A549 treated with AZD9567 at 1 μM for 4 hours (cell line): ENCODE data around the gene MT1G. TPM values are rescaled to one million over a fixed set of nuclear protein-coding genes. Genes with fewer than 3 reads are reported as not detected.

Experiments
- total RNA-seq: library from RNA; stranded (reverse); fragments of 200-300 nt; extraction: Qiagen RNA extraction; gene quantifications from 5 replicates; pipeline ENCODE4 v1.2.3, GENCODE V29; 2022; ENCODE audit not compliant: insufficient read depth

Gene MT1G
- 0.29 TPM in 1 of 5 replicates, not detected in the others for total RNA-seq

DNA sequence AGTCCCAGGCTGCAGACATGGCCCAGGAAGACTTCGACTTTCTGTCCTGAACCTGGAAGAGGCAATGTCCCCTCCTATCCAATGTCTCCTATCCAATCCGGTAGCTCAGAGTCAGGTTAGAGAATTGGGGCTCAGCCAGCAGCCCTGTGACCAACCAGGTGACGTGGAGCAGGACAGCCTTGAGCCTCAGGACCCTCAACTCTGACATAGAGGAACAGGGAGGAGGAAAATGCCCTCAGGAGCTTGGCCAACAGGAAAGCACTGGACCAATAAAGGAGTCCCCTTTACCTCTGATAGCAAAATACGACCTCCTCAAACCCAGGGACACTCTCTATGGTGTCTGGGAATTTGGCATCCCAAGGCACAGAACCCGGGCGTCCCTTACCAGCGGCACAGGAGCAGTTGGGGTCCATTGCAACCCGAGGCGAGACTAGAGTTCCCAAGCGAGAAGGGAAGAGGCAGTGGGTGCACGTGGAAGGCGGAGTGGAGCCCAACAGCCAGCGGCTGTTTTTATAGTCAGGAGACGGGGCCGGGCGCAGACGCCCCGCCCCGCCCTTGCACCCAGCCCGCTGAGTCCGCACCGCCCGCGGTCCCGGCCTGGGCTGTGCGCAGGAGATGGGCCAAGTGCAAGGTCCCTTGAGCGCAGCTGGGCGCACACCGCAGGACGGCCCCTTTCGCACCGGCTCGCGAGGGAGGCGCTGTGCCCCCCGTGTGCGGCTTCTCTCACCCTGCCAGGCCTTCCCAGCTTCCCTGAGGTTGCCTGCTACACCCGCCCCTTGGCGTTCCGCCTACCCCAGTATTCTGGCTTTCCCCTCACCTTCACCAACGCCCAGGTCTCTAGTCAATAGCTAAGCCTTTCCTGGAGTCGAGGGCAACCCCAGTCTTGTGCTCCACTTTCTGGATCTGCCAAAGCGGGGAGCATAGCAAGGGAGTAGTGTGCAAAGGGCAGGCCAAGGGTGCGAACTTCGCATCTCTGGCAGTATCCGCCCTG, at the start of gene MT1G:
Gene MT1G (minus strand): TSS at position 485 of the 991 bp plus-strand sequence. CDS start 72 bp downstream, at position 413.

DNA sequence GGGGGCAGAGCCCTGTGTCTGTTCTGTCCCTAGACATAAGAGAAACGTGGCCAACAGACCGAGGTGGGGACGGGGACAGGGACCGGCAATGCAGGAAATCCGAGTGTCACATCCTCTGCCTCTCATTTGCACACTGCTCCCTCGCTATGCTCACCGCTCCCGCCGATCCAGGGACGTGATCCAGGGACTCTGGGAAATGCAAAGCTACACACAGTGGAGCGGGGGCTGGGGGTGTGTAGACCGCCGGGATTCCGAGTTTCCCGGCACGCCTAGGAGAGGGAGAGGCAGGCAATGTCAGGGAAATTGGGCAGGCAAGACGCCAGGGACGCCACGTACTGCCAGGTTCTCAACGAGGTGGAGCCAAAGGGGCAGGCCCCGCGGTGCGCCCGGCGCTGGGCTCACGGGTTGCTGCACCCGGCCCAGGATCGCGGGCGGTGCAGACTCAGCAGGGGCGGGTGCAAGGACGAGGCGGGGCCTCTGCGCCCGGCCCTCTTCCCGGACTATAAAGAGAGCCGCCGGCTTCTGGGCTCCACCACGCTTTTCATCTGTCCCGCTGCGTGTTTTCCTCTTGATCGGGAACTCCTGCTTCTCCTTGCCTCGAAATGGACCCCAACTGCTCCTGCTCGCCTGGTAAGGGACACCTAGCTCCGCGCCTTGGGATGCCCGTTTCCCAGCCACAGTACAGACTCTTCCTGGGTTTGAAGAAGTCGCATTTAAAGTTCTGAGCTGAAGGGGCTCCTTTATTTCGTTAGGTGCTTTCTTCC, 14.3 kb upstream of the MT1G start, which contains the start of gene MT1X:
Gene MT1X (plus strand): TSS at position 532 of the 764 bp plus-strand sequence. CDS start 71 bp downstream, at position 603.

DNA sequence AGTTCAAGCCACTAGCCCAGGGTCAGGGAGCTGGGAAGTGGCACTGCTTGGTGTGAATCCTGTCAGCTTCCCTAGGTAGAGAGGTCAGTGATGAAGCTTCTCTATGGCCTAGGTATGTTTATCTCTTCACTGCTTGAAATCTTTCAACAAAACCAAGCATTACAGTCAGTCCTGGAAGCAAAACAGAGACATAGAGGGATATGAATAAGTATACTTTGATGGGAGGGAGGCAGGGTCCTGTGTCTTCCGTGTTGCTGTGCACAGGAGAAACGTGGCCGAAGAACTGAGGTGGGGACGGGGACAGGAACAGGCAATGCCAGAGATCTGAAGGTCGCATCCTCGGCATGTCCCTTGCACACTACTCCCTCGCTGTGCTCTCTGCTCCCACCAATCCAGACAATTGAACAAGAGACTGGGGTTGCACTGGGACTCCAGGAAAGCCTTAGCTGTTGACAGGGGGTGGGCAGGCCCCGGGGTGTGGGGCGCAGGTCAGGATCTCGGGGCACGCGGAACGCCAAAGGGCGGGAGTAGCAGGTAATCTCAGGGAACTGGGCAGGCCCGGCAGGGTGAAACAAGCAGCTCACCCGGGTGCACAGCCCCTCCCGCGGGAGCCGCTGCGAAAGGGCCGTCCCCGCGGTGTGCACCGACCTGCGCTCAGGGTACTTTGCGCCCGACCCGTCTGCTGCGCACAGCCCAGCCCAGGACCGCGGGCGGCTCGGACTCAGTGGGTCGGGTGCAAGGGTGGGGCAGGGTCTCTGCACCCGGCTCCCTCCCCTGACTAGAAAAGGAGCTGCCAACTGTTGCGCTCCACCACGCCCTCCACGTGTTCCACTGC, 1.4 kb upstream of the MT1G start, which contains the start of gene MT1H:
Gene MT1H (plus strand): TSS at position 810 of the 835 bp plus-strand sequence. CDS start 71 bp downstream, outside the sequence.

DNA sequence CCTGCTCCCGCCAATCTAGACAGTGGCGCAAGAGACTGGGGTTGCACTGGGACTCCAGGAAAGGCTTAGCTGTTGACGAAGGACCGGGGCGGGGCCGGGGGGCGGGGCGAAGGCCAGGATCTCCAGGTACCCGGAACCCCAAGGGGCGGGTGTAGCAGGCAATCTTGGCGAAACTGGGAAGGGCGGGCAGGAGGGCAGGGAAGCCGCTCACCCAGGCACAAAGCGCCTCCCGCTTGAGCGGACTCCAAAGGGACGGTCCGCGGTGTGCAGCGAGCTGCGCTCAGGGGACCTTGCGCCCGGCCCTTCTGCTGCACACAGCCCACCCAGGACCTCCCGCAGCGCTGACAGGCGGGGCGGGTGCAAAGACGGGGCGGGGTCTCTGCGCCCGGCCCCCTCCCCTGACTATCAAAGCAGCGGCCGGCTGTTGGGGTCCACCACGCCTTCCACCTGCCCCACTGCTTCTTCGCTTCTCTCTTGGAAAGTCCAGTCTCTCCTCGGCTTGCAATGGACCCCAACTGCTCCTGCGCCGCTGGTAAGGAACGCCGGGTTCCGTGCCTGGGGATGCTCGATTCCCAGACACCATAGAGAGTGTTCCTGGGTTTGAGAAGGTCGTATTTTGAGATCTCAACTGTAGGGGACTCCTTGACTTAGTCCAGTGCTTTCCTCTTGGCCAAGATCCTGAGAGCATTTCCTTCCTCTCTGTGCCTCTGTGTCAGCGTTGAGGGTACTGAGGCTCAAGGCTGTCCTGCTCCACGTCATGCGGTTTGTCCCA, 10.1 kb downstream of the MT1G start, which contains the start of gene MT1F:
Gene MT1F (plus strand): TSS at position 405 of the 772 bp plus-strand sequence. CDS start 100 bp downstream, at position 505.

DNA sequence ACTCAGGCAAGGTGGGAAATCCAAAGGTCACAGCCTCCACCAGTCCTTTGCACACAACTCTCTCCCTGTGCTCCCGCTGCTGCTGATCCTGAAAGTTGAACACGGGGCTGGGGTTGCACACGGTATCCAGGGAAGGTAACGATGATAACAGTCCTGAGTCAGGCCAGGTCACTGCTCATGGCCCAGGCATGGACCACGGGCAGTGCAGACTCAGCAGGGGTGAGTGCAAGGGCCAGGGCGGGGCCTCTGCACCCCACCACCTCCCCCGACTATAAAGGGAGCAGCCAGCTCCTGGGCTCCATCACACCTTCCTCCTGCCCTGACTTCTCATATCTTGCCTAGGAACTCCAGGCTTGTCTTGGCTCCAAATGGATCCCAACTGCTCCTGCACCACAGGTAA, 16.3 kb downstream of the MT1G start, which contains the start of gene MT1B:
Gene MT1B (plus strand): TSS at position 301 of the 400 bp plus-strand sequence. CDS start 68 bp downstream, at position 369.

DNA sequence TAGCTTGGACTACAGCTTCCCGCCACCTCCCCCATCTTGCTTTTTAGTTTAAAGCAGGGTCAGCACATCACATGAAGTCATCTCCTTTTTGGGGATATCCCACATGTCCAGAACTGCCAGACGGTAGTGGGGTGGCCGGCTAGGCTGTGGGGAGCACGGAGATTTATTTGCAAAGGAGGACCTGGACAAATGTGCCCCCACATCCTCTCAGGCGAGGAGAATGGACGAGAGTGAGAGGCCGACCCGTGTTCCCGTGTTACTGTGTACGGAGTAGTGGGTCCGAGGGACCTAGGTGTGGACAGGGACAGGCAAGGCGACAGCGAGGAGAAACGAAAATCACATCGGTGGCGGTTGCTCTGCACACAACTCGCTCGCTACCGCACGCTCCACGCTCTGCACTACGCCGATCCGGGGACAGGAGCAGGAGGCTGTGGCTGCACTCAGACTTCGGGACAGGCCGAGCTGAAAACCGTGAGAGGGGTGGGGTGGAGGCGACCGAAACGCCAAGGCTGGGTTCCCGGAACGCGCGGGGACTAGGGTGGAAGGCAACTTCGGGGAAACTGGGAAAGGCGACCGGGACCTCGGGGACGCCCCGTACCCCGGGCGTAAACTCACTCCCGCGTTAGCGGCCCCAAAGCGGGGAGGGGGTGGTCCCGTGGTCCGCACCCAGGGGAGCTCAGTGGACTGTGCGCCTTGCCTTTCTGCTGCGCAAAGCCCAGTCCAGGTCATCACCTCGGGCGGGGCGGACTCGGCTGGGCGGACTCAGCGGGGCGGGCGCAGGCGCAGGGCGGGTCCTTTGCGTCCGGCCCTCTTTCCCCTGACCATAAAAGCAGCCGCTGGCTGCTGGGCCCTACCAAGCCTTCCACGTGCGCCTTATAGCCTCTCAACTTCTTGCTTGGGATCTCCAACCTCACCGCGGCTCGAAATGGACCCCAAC, 29.8 kb downstream of the MT1G start, which contains the start of gene MT1A:
Gene MT1A (plus strand): TSS at position 853 of the 937 bp plus-strand sequence. CDS start 73 bp downstream, at position 926.

DNA sequence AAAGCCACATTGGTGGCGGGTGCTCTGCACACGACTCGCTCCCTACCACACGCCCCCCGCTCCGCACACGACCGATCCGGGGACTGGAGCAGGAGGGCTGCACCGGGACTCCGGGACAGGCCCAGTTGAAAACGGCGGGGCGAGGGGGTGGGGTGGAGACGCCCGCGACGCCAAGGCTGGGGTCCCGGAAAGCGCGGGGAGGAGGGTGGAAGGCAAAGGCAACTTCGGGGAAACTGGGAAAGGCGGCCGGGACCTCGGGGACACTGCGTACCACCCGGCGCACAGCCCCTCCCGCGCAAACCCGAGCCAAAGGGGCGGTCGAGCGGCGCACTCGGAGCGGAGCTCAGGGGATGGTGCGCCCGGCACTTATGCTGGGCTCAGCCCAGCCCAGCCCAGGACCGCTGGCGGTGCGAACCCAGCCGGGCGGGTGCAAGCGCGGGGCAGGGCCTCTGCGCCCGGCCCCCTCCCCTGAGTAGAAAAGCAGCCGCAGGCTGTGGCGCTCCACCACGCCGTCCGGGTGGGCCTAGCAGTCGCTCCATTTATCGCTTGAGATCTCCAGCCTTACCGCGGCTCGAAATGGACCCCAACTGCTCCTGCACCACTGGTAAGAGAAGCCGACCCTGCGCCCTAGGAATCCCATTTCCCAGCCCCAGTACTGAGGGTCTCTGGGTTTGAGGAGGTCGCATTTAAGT, 35.6 kb downstream of the MT1G start, which contains the start of gene MT1M:
Gene MT1M (plus strand): TSS at position 504 of the 692 bp plus-strand sequence. CDS start 73 bp downstream, at position 577.

DNA sequence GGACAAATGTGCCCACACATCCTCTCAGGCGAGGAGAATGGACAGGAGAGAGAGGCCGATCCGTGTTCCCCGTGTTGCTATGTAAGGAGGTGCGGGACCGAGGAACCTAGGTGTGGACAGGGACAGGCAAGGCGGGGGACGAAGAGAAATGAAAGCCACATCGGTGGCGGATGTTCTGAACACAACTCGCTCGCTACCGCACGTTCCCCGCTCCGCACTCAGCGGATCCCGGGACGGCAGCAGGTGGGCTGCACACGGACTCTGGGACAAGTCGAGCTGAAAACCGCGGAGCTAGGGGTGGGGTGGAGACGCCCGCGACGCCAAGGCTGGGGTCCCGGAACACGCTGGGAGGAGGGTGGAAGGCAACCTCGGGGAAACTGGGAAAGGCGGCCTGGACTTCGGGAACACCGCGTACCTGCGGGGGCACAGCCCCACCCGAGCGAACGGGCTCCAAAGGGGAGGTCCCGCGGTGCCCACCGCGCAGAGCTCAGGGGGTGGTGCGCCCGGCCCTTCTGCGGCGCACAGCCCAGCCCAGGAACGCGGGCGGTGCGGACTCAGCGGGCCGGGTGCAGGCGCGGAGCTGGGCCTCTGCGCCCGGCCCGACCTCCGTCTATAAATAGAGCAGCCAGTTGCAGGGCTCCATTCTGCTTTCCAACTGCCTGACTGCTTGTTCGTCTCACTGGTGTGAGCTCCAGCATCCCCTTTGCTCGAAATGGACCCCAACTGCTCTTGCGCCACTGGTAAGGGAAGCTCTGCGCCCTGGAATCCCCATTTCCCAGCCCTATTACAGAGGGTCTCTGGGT, 42.5 kb downstream of the MT1G start, which contains the start of gene MT1E:
Gene MT1E (plus strand): TSS at position 642 of the 803 bp plus-strand sequence. CDS start 71 bp downstream, at position 713.

Other genes starting within 250 kb of the MT1G start
- 64.9 to 107 TPM (median 65.4 TPM) in 5 replicates for gene AMFR, start 242.5 kb downstream of the MT1G start, total RNA-seq
- gene NUDT21, start 216.7 kb downstream of the MT1G start, total RNA-seq, result 110 to 117 TPM (median 114 TPM) in 5 replicates
- gene OGFOD1, start 216.5 kb downstream of the MT1G start, total RNA-seq, result 79.0 to 119 TPM (median 82.4 TPM) in 5 replicates
- gene BBS2, start 148.0 kb downstream of the MT1G start, total RNA-seq, result 17.4 to 38.4 TPM (median 22.4 TPM) in 5 replicates
- gene MT4, start 103.0 kb downstream of the MT1G start, total RNA-seq, result not detected in 5 replicates
- gene MT3, start 78.5 kb downstream of the MT1G start, total RNA-seq, result 0.26 to 0.54 TPM (median 0.35 TPM) in 4 of 5 replicates, not detected in the other
- gene MT2A, start 59.5 kb downstream of the MT1G start, total RNA-seq, result 1,956 to 3,217 TPM (median 2,438 TPM) in 5 replicates
- not detected in 5 replicates for gene MT1E, start 42.3 kb downstream of the MT1G start, total RNA-seq
- not detected in 5 replicates for gene MT1M, start 35.4 kb downstream of the MT1G start, total RNA-seq
- gene MT1A, start 29.4 kb downstream of the MT1G start, total RNA-seq, result 21.9 to 36.1 TPM (median 25.8 TPM) in 5 replicates
- 0.31 to 0.54 TPM in 2 of 5 replicates, not detected in the others for gene MT1B, start 16.2 kb downstream of the MT1G start, total RNA-seq
- 14.6 to 24.5 TPM (median 17.7 TPM) in 5 replicates for gene MT1F, start 10.1 kb downstream of the MT1G start, total RNA-seq
- not detected in 5 replicates for gene MT1H, start 1.7 kb upstream of the MT1G start, total RNA-seq
- 518 to 876 TPM (median 692 TPM) in 5 replicates for gene MT1X, start 14.4 kb upstream of the MT1G start, total RNA-seq
- 95.5 to 109 TPM (median 100 TPM) in 5 replicates for gene NUP93, start 62.1 kb upstream of the MT1G start, total RNA-seq
- gene SLC12A3, start 197.1 kb upstream of the MT1G start, total RNA-seq, result 0.03 TPM in 1 of 5 replicates, not detected in the others